ENCODE measurements around the gene ARID5B. TPM values are rescaled to one million over a fixed set of nuclear protein-coding genes. Genes with fewer than 3 reads are reported as not detected.

ARID5B gene
- total and polyA plus RNA-seq, 2 of the 4 experiments (the other 2 are of a cell fraction) = 41.0 to 125 TPM

- Histone ChIP-seq H3K18ac (ENCODE audit: low read depth, low read length) (peak overlapping the region; percentile 74), H2AK9ac (replicated peaks; ENCODE audit: low read depth, low read length, poor library complexity) (no peak overlapping the region), H3K79me1 (ENCODE audit: low read depth in 1 of 2, low read length in 2 of 2) (peaks cover 34 to 73% of the 10 kb centered on the region in 2 experiments), H3K9me3 (ENCODE audit: control insufficient read depth, insufficient read depth, low read length) (no peaks in the 10 kb centered on the region), H3K27ac (ENCODE audit: insufficient read depth, low read length) (peak overlapping the region; percentile 54; the same call in 1 of the 2 replicates), H2BK120ac (ENCODE audit: low read depth, low read length) (no peak overlapping the region), H2BK20ac (ENCODE audit: low read depth, low read length) (peak overlapping the region; percentile 52; the same call in 1 of the 2 replicates), H3K4me2 (ENCODE audit: low read depth, low read length) (peak overlapping the region; percentile 99), H4K8ac (ENCODE audit: low read depth in 2 of 2, low read length in 2 of 2) (peak overlapping the region in 1 of 2 experiments; percentile 11; a peak in 1 of 4 replicates), H2AK5ac (ENCODE audit: low read depth, low read length) (peak overlapping the region; percentile 31; the same call in 1 of the 2 replicates), H3K4me3 (ENCODE audit: insufficient read depth, low read depth, low read length) (no peak overlapping the region), H2BK15ac (ENCODE audit: low read depth, low read length) (peak overlapping the region; percentile 42; the same call in 1 of the 3 replicates), H3K14ac (replicated peaks; ENCODE audit: low read depth, low read length) (peak overlapping the region; percentile 50; the same call in 1 of the 2 replicates), H4K5ac (ENCODE audit: low read depth, low read length) (peak overlapping the region; percentile 83; the same call in 1 of the 2 replicates), H3K23ac (ENCODE audit: low read depth, low read length) (peak overlapping the region; percentile 72; the same call in 1 of the 2 replicates), H3K27me3 (ENCODE audit: control insufficient read depth, insufficient read depth, low read length) (no peaks in the 10 kb centered on the region), H3K36me3 (ENCODE audit: control insufficient read depth, insufficient read depth, low read length) (peaks cover 4% of the 10 kb centered on the region), H3K9me1 (ENCODE audit: insufficient read depth, low read length) (peaks cover 18% of the 10 kb centered on the region), H3K4me1 (ENCODE audit: control insufficient read depth, insufficient read depth, low read length) (peaks cover 14% of the 10 kb centered on the region), H3K56ac (ENCODE audit: extremely low read depth, insufficient read depth, low read length) (no peak overlapping the region; the same call in 1 of the 2 replicates), H4K20me1 (ENCODE audit: insufficient read depth, low read length) (peaks cover 12% of the 10 kb centered on the region; the same call in 1 of the 2 replicates), H2AFZ (replicated peaks; ENCODE audit: low read length, poor library complexity) (no peak overlapping the region), H3K9ac (ENCODE audit: low read depth, low read length) (no peak overlapping the region), H3K4ac (ENCODE audit: low read depth, low read length) (no peak overlapping the region), H4K91ac (ENCODE audit: insufficient read depth, low read depth, low read length) (no peak overlapping the region), H2BK5ac (ENCODE audit: low read depth, low read length, poor library complexity, severe bottlenecking) (peak overlapping the region; percentile 95)
- TF ChIP-seq BHLHE40 (IDR thresholded peaks at IDR 0.05; ENCODE audit: low read depth, low read length) (no peak), CEBPB (IDR thresholded peaks at IDR 0.05; ENCODE audit: low read depth, low read length) (peak; percentile 83)
- POLR2A ChIA-PET (ENCODE audit: unreplicated experiment) = interaction anchor here (0.6 kb wide), 1 partner anchor 76 kb away, joined by 3 read pairs; no protein-coding TSS in a partner anchor
- dilution Hi-C loops (cut with HindIII; ENCODE audit: low sequenced_read_pairs, unreplicated experiment) = no loop called here
- in situ Hi-C loops (cut with MboI; ENCODE audit: low sequenced_read_pairs) = no loop called here
- DNase-seq (peak; percentile 34), ATAC-seq (ENCODE audit: low read depth) (no peak)
- no CpG with 5 or more reads among the region's 4 CpGs for WGBS, 2 experiments (ENCODE audit: extremely low coverage in 2 of 2, insufficient read length in 1 of 2)
- CTCF ChIA-PET = no interaction called here
- no TSS peak for BruUV-seq (replicated peaks)
- intact Hi-C loops (cut with micrococcal nuclease) = loop anchor here (2.0 kb wide), 1 partner anchor 57 kb away; no protein-coding TSS in a partner anchor
These were observed 90.6 kb downstream of the ARID5B start for GRCh38 chr10:61992059-61992460.
